GM12878 (cell line): ENCODE data around the gene SETD1B. TPM values are rescaled to one million over a fixed set of nuclear protein-coding genes. Genes with fewer than 3 reads are reported as not detected.
"Not testable (repeated sequence)": the region's sequence is repeated elsewhere in the genome, so short reads cannot be mapped to it uniquely, and the experiment has no call there.

Experiments used
- ATAC-seq: fragments of 200-7000 bp; cut with Tn5 transposase; 3 replicates; pipeline ENCODE4 v1.9.1; 2020; ENCODE audit warnings: mild to moderate bottlenecking, moderate library complexity
- BruUV-seq: library from RNA; stranded (reverse); fragments of 400-500 nt; replicated peaks from 2 replicates; lab custom pipeline; 2021; lab: Mats Ljungman, UMichigan
- CTCF ChIA-PET: fragments of 300-600 bp; sonication (Branson Sonifier 250); formaldehyde crosslinking; extraction: SDS; loops from one replicate; lab custom pipeline; 2021; ENCODE audit warnings: inconsistent platforms; lab: Yijun Ruan, JAX
- POLR2A ChIA-PET: fragments of 350-600 bp; formaldehyde crosslinking; extraction: SDS; loops from one replicate; lab custom pipeline; 2021; ENCODE audit warnings: inconsistent platforms; lab: Charles Lee
- RAD21 ChIA-PET: fragments of 300-600 bp; sonication (Branson Sonifier 250); formaldehyde crosslinking; loops from one replicate; lab custom pipeline; 2023; ENCODE audit warnings: antibody characterized with exemption; ENCODE audit not compliant: unreplicated experiment; lab: Charles Lee
- SMC1A ChIA-PET: fragments of 300-600 bp; sonication (Branson Sonifier 250); formaldehyde crosslinking; loops from one replicate; lab custom pipeline; 2023; ENCODE audit not compliant: unreplicated experiment, uncharacterized antibody; lab: Charles Lee
- DNase-seq: peaks from one replicate; pipeline ENCODE4 v3.0.0-alpha.2; 2011; ENCODE audit warnings: low read depth, low spot score
- FAIRE-seq: peaks from 3 replicates; lab custom pipeline; 2011; peaks lifted over from hg19 to GRCh38; lab: Jason Lieb, UNC
- H2AFZ ChIP-seq: 2 replicates; pipeline ENCODE4 v1.6.0; 2011; ENCODE audit warnings: low read depth, low read length, control low read depth; ENCODE audit not compliant: control insufficient read depth
- H3K27ac ChIP-seq: 2 replicates; pipeline ENCODE4 v1.5.1; 2011; ENCODE audit warnings: control low read depth; ENCODE audit not compliant: control insufficient read depth, insufficient read depth
- H3K27me3 ChIP-seq, 2 experiments: replicated peaks in 1 of 2; 2 replicates each; pipeline versions ENCODE4 v1.6.0 to v1.6.1; 2011; ENCODE audit warnings: low read length in 1 of 2; ENCODE audit not compliant: control insufficient read depth in 2 of 2, insufficient read depth in 2 of 2
- H3K36me3 ChIP-seq, 2 experiments: 2 replicates each; pipeline ENCODE4 v1.5.1; 2011; ENCODE audit warnings: low read length in 1 of 2; ENCODE audit not compliant: control insufficient read depth in 2 of 2, insufficient read depth in 2 of 2
- H3K4me1 ChIP-seq: 2 replicates; pipeline ENCODE4 v1.6.1; 2011; ENCODE audit warnings: mild to moderate bottlenecking, low read length, moderate library complexity, mixed read lengths; ENCODE audit not compliant: control insufficient read depth, insufficient read depth
- H3K4me2 ChIP-seq: 2 replicates; pipeline ENCODE4 v1.6.0; 2011; ENCODE audit warnings: control low read depth; ENCODE audit not compliant: control insufficient read depth, insufficient read depth
- H3K4me3 ChIP-seq: fragments of 200-600 bp; sonication (generic); 2 replicates; pipeline ENCODE4 v1.5.1; 2016
- H3K79me2 ChIP-seq: 2 replicates; pipeline ENCODE4 v1.6.0; 2011; ENCODE audit warnings: low read length; ENCODE audit not compliant: control insufficient read depth, insufficient read depth
- H3K9ac ChIP-seq: 2 replicates; pipeline ENCODE4 v1.8.0; 2011; ENCODE audit warnings: low read length, control low read depth, mixed read lengths; ENCODE audit not compliant: control insufficient read depth, insufficient read depth
- H3K9me3 ChIP-seq: replicated peaks from 3 replicates; pipeline ENCODE4 v1.5.1; 2011; ENCODE audit warnings: mild to moderate bottlenecking, low read length; ENCODE audit not compliant: control insufficient read depth, insufficient read depth
- H4K20me1 ChIP-seq: 2 replicates; pipeline ENCODE4 v1.6.0; 2011; ENCODE audit not compliant: control insufficient read depth, insufficient read depth
- BMI1 ChIP-seq: fragments of 450-650 bp; IDR thresholded peaks from 2 replicates; pipeline ENCODE4 v1.6.1; 2016; ENCODE audit warnings: mild to moderate bottlenecking, moderate library complexity, borderline replicate concordance
- CBFB ChIP-seq: IDR thresholded peaks from 2 replicates; pipeline ENCODE4 v1.6.1; 2016; ENCODE audit warnings: antibody characterized with exemption, low read depth
- CBX5 ChIP-seq: sonication (generic); IDR thresholded peaks from 2 replicates; pipeline ENCODE4 v1.6.1; 2016; ENCODE audit warnings: low read depth, moderate library complexity, mild to moderate bottlenecking, inconsistent platforms
- CHD4 ChIP-seq: fragments of 200-600 bp; sonication (generic); IDR thresholded peaks from 2 replicates; pipeline ENCODE4 v1.6.1; 2016; ENCODE audit warnings: mild to moderate bottlenecking
- E2F8 ChIP-seq: fragments of 450-650 bp; IDR thresholded peaks from 2 replicates; pipeline ENCODE4 v1.6.1; 2018; ENCODE audit warnings: mild to moderate bottlenecking, low read depth, moderate library complexity; ENCODE audit not compliant: partially characterized antibody
- FOXM1 ChIP-seq: IDR thresholded peaks from 2 replicates; pipeline ENCODE4 v1.6.1; 2012; ENCODE audit warnings: low read depth, mild to moderate bottlenecking, inconsistent platforms, low read length, moderate library complexity
- GATAD2B ChIP-seq: fragments of 450-650 bp; conservative IDR thresholded peaks from 2 replicates; pipeline ENCODE4 v1.6.1; 2017; ENCODE audit warnings: low read depth, mild to moderate bottlenecking, moderate library complexity
- NFIC ChIP-seq: IDR thresholded peaks from 2 replicates; pipeline ENCODE4 v1.6.1; 2012; ENCODE audit warnings: low read depth, mild to moderate bottlenecking, inconsistent platforms, low read length, moderate library complexity
- NFYB ChIP-seq: IDR thresholded peaks from 2 replicates; pipeline ENCODE4 v1.6.1; 2011; ENCODE audit warnings: low read depth, mild to moderate bottlenecking, low read length, improper control_type of control experiment, moderate library complexity; ENCODE audit not compliant: insufficient read depth
- NR2F1 ChIP-seq: fragments of 450-650 bp; conservative IDR thresholded peaks from 2 replicates; pipeline ENCODE4 v1.6.1; 2017; ENCODE audit warnings: mild to moderate bottlenecking
- RAD51 ChIP-seq: fragments of 450-650 bp; IDR thresholded peaks from 2 replicates; pipeline ENCODE4 v1.6.1; 2016; ENCODE audit warnings: moderate library complexity, mild to moderate bottlenecking, inconsistent platforms
- SMAD5 ChIP-seq: IDR thresholded peaks from 2 replicates; pipeline ENCODE4 v1.6.1; 2016; ENCODE audit warnings: antibody characterized with exemption, low read depth
- SUZ12 ChIP-seq: fragments of 200-600 bp; sonication (generic); IDR thresholded peaks from one replicate; pipeline ENCODE4 v1.6.1; 2018; ENCODE audit warnings: antibody characterized with exemption, mild to moderate bottlenecking; ENCODE audit not compliant: unreplicated experiment
- ZNF384 ChIP-seq: IDR thresholded peaks from 2 replicates; pipeline ENCODE4 v1.6.1; 2012; ENCODE audit warnings: low read depth, mild to moderate bottlenecking, low read length, improper control_type of control experiment, borderline replicate concordance
- ZZZ3 ChIP-seq: IDR thresholded peaks from 2 replicates; pipeline ENCODE4 v1.6.1; 2011; ENCODE audit warnings: low read depth; ENCODE audit not compliant: control insufficient read depth, insufficient read length
- WGBS: methylation state at CpG from one replicate; pipeline ENCODE4 v1.1.6; 2016; ENCODE audit warnings: low lambda C conversion rate; ENCODE audit not compliant: insufficient replicate concordance, insufficient coverage; ENCODE audit errors: missing lambda C conversion rate; 5-methylcytosine and 5-hydroxymethylcytosine counted together
- in situ Hi-C: fragments of 300-500 bp; cut with MboI; formaldehyde crosslinking; loops from 9 replicates; pipeline ENCODE4 v1.14.3; 2018; ENCODE audit warnings: mixed read lengths
- intact Hi-C: fragments of 100-400 bp; cut with micrococcal nuclease; formaldehyde crosslinking; loops from one replicate; pipeline ENCODE4 v1.14.2; 2022; ENCODE audit not compliant: unreplicated experiment
- polyA plus RNA-seq, 11 experiments: library from polyadenylated mRNA; depleted of rRNA in 4 of 11; unstranded in 6 of 11; stranded (reverse) in 5 of 11; fragments of >200 nt; fragmentation: Nextera tagmentation in 4 of 11; fragmentation: Illumina TruSeq in 1 of 11; extraction: Ambion mirVana in 4 of 11; extraction: Trizol in 1 of 11; gene quantifications; 1 replicate in 1 of 11; 2 replicates in 10 of 11; pipeline versions ENCODE4 v1.2.1 to v1.2.3, GENCODE V29; 2011 to 2016; ENCODE audit warnings: inconsistent platforms in 2 of 11, missing spikeins in 2 of 11, low read depth in 1 of 11
- total RNA-seq, 4 experiments: library from RNA; depleted of rRNA in 3 of 4; stranded (reverse); fragments of >200 nt in 3 of 4; fragmentation: Illumina TruSeq in 1 of 4; extraction: Trizol in 1 of 4; gene quantifications; 2 replicates each; pipeline versions ENCODE4 v1.2.1 to v1.2.3, GENCODE V29; 2013 to 2021

SETD1B gene
- total and polyA plus RNA-seq, 10 of the 15 experiments (the other 5 are each of a cell fraction or from before 2014, with no cell fraction given): 0.50 to 17.3 (median 1.6) TPM

- Histone ChIP-seq H3K9me3 (no peaks in the 10 kb centered on the region), H3K4me3 (no peak overlapping the region), H3K4me2 (no peak overlapping the region), H3K27ac (no peak overlapping the region), H3K27me3 (no peaks in the 10 kb centered on the region; a peak in 1 of 4 replicates), H3K79me2 (no peaks in the 10 kb centered on the region), H2AFZ (no peak overlapping the region), H3K9ac (no peak overlapping the region), H3K4me1 (no peaks in the 10 kb centered on the region), H4K20me1 (no peaks in the 10 kb centered on the region), H3K36me3 (no peaks in the 10 kb centered on the region)
- ChIA-PET SMC1A (no interaction called here), CTCF (interaction anchor here (1.3 kb wide), 1 partner anchor 22 kb away, joined by 3 read pairs; no protein-coding TSS in a partner anchor), RAD21 (interaction anchor here (1.1 kb wide), 1 partner anchor 72 kb away, joined by 3 read pairs; no protein-coding TSS in a partner anchor), POLR2A (interaction anchor here (0.6 kb wide), 1 partner anchor 20 kb away, joined by 4 read pairs; no protein-coding TSS in a partner anchor)
- TF ChIP-seq ZZZ3 (no peak), E2F8 (no peak), CBFB (no peak), SUZ12 (no peak), BMI1 (no peak), CHD4 (no peak), RAD51 (no peak), NFYB (no peak), NFIC (no peak), CBX5 (no peak), NR2F1 (no peak), GATAD2B (no peak), SMAD5 (no peak), FOXM1 (no peak), ZNF384 (no peak)
- in situ Hi-C loops: no loop called here
- ATAC-seq (no peak), DNase-seq (no peak), FAIRE-seq (no peak)
- 75% methylated on average over 4 of the region's 4 CpGs for WGBS
- intact Hi-C loops: no loop called here
- BruUV-seq: no TSS peak
Observed at GRCh38 chr12:121866331-121866730, 62.5 kb downstream of the SETD1B start.

GRCh38 chr12:121869229-121869628 lies 65.4 kb downstream of the SETD1B start:
- intact Hi-C loops, H3K27ac ChIP-seq, H3K4me1 ChIP-seq, FAIRE-seq, ATAC-seq, H3K9ac ChIP-seq, H3K27me3 ChIP-seq, H3K4me3 ChIP-seq, H3K9me3 ChIP-seq, H2AFZ ChIP-seq, BruUV-seq, H3K79me2 ChIP-seq, H3K4me2 ChIP-seq, H4K20me1 ChIP-seq, H3K36me3 ChIP-seq, DNase-seq, in situ Hi-C loops, SMC1A ChIA-PET: not testable (repeated sequence)
- ChIA-PET POLR2A (interaction anchor here (0.7 kb wide), 1 partner anchor 30 kb away, joined by 3 read pairs; no protein-coding TSS in a partner anchor), RAD21 (interaction anchor here (1.1 to 1.6 kb wide), 2 partner anchors 24 to 74 kb away, joined by 3 read pairs; no protein-coding TSS in a partner anchor), CTCF (interaction anchor here (1.2 kb wide), 1 partner anchor 19 kb away, joined by 3 read pairs; the partner anchor contains the start of gene PSMD9)
- 80% methylated on average over 7 of the region's 8 CpGs for WGBS
